OCI-LY1 (cell line): Measurements from ENCODE around the gene SMAD7.

ENCODE experiments used
- H2AFZ ChIP-seq: fragments of 200-600 bp; sonication (generic), shearing (Covaris generic); 2 replicates; pipeline ENCODE4 v1.6.0; 2014; ENCODE audit warnings: antibody characterized with exemption, mild to moderate bottlenecking, low read length
- H3F3A ChIP-seq: fragments of 200-600 bp; sonication (generic), shearing (Covaris generic); 2 replicates; pipeline ENCODE4 v1.6.0; 2014; ENCODE audit warnings: mild to moderate bottlenecking, antibody characterized with exemption, low read length, moderate library complexity; ENCODE audit not compliant: insufficient read depth
- H3K27ac ChIP-seq: fragments of 200-600 bp; sonication (generic); 2 replicates; pipeline ENCODE4 v1.5.1; 2014; ENCODE audit warnings: low read length, mixed run types, mild to moderate bottlenecking, low read depth; ENCODE audit not compliant: poor library complexity, severe bottlenecking
- H3K27me3 ChIP-seq: fragments of 200-600 bp; sonication (generic); 2 replicates; pipeline ENCODE4 v1.6.0; 2014; ENCODE audit warnings: antibody characterized with exemption, mild to moderate bottlenecking, low read length, moderate library complexity; ENCODE audit not compliant: insufficient read depth
- H3K36me3 ChIP-seq: fragments of 200-600 bp; sonication (generic); 2 replicates; pipeline ENCODE4 v1.6.1; 2014; ENCODE audit warnings: mild to moderate bottlenecking, antibody characterized with exemption, low read length, moderate library complexity, mixed read lengths; ENCODE audit not compliant: insufficient read depth
- H3K4me1 ChIP-seq: fragments of 200-600 bp; sonication (generic); 2 replicates; pipeline ENCODE4 v1.5.1; 2014; ENCODE audit warnings: mild to moderate bottlenecking, low read length, moderate library complexity; ENCODE audit not compliant: insufficient read depth, severe bottlenecking
- H3K4me2 ChIP-seq: fragments of 200-600 bp; sonication (generic), shearing (Covaris generic); 2 replicates; pipeline ENCODE4 v1.6.1; 2014; ENCODE audit warnings: low read length
- H3K4me3 ChIP-seq: fragments of 200-600 bp; sonication (generic); 2 replicates; pipeline ENCODE4 v1.5.1; 2014; ENCODE audit warnings: low read length, low read depth, mild to moderate bottlenecking, mixed read lengths; ENCODE audit not compliant: poor library complexity, severe bottlenecking
- H3K79me2 ChIP-seq: fragments of 200-600 bp; shearing (Covaris generic); 2 replicates; pipeline ENCODE4 v1.6.1; 2016; ENCODE audit warnings: mixed run types, low read length, mixed read lengths; ENCODE audit not compliant: insufficient read depth
- H3K9ac ChIP-seq: fragments of 200-600 bp; sonication (generic), shearing (Covaris generic); 2 replicates; pipeline ENCODE4 v1.6.1; 2014; ENCODE audit warnings: mild to moderate bottlenecking, low read length, mixed read lengths
- H3K9me2 ChIP-seq: fragments of 200-600 bp; sonication (generic), shearing (Covaris generic); 2 replicates; pipeline ENCODE4 v1.6.1; 2014; ENCODE audit warnings: low read depth, mild to moderate bottlenecking, low read length, mixed read lengths
- H3K9me3 ChIP-seq: fragments of 200-600 bp; shearing (Covaris generic); 2 replicates; pipeline ENCODE4 v1.6.1; 2014; ENCODE audit warnings: low read length, mixed read lengths
- H4K20me1 ChIP-seq: fragments of 200-600 bp; sonication (generic), shearing (Covaris generic); 2 replicates; pipeline ENCODE4 v1.6.0; 2016; ENCODE audit warnings: mild to moderate bottlenecking, low read length; ENCODE audit not compliant: insufficient read depth
- CTCF ChIP-seq: fragments of 200-600 bp; sonication (generic), shearing (Covaris generic); IDR thresholded peaks from 2 replicates; pipeline ENCODE4 v1.5.1; 2017; ENCODE audit warnings: mild to moderate bottlenecking, antibody characterized with exemption, low read length, moderate library complexity, mixed read lengths
- EZH2 ChIP-seq: fragments of 200-600 bp; sonication (generic), shearing (Covaris generic); IDR thresholded peaks from 2 replicates; pipeline ENCODE4 v1.8.0; 2017; ENCODE audit warnings: borderline replicate concordance, mixed run types, mild to moderate bottlenecking, antibody characterized with exemption, low read length, moderate library complexity, mixed read lengths

SMAD7 gene

GRCh38 chr18:48959921-48960920, 9.5 kb upstream of the SMAD7 start:
- Histone ChIP-seq H3K36me3 (no peaks in the 10 kb centered on the region), H3K4me1 (no peaks in the 10 kb centered on the region), H4K20me1 (no peaks in the 10 kb centered on the region), H3K4me2 (no peak overlapping the region), H3K27me3 (peaks cover 17% of the 10 kb centered on the region; the same call in 1 of the 2 replicates), H3K4me3 (no peak overlapping the region), H3K79me2 (no peaks in the 10 kb centered on the region), H3K9ac (no peak overlapping the region), H3F3A (no peaks in the 10 kb centered on the region), H2AFZ (no peak overlapping the region), H3K9me2 (no peaks in the 10 kb centered on the region), H3K27ac (no peak overlapping the region), H3K9me3 (no peaks in the 10 kb centered on the region)
- TF ChIP-seq EZH2 (no peak), CTCF (no peak)

- Histone ChIP-seq H3K27ac (no peak overlapping the region), H3K9ac (no peak overlapping the region), H3K79me2 (no peaks in the 10 kb centered on the region), H3K36me3 (no peaks in the 10 kb centered on the region), H3K27me3 (peaks cover 17% of the 10 kb centered on the region; the same call in 1 of the 2 replicates), H3K9me3 (no peaks in the 10 kb centered on the region), H3K4me1 (no peaks in the 10 kb centered on the region), H4K20me1 (no peaks in the 10 kb centered on the region), H3K9me2 (no peaks in the 10 kb centered on the region), H3F3A (no peaks in the 10 kb centered on the region), H3K4me2 (no peak overlapping the region), H2AFZ (no peak overlapping the region), H3K4me3 (no peak overlapping the region)
- TF ChIP-seq CTCF = no peak
- TF ChIP-seq EZH2 = no peak
Measured at GRCh38 chr18:48959551-48959920, 8.8 kb upstream of the SMAD7 start.

- TF ChIP-seq CTCF (no peak), EZH2 (no peak)
- Histone ChIP-seq H3K4me2 (no peak overlapping the region), H3K9me3 (no peaks in the 10 kb centered on the region), H3K4me3 (no peak overlapping the region), H3K9me2 (no peaks in the 10 kb centered on the region), H3F3A (no peaks in the 10 kb centered on the region; the same call in 1 of the 2 replicates), H3K36me3 (no peaks in the 10 kb centered on the region), H3K27ac (no peak overlapping the region), H3K27me3 (peaks cover 17% of the 10 kb centered on the region; the same call in 1 of the 2 replicates), H3K4me1 (no peaks in the 10 kb centered on the region), H2AFZ (no peak overlapping the region), H3K79me2 (no peaks in the 10 kb centered on the region), H4K20me1 (no peaks in the 10 kb centered on the region), H3K9ac (no peak overlapping the region)
Measured at GRCh38 chr18:48958951-48959350, 8.2 kb upstream of the SMAD7 start.
